NOMO-1 treated with DMSO at 0.1 percent for 48 hours (cell line): ENCODE measurements around the gene TLCD4.
A peak's percentile ranks its signal among the peaks of the same experiment; 100 is the strongest.

Source experiments
- DNase-seq: peaks from one replicate; lab custom pipeline; 2025; ENCODE audit not compliant: unreplicated experiment; lab: John Stamatoyannopoulos, UW

The TLCD4 gene

DNA sequence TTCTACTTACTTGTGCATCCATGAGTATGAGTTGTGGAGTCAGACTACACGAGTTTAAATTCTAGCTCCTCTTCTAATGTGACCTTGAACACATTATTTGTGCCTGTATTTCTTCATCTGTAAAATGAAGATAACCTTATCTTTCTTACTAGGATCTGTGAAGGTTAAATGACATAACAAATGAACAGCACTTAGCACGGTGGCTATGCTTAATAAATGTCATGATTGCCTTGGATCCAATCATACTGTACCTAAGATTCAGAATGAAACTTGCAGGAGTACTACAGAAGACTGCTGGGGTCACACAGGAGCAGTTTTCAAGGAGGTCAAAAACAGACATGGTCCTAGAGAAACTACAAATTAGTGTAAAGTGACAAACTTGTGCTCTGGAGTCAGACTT, 22.2 kb upstream of the TLCD4 start:
- DNase-seq, result no peak

DNA sequence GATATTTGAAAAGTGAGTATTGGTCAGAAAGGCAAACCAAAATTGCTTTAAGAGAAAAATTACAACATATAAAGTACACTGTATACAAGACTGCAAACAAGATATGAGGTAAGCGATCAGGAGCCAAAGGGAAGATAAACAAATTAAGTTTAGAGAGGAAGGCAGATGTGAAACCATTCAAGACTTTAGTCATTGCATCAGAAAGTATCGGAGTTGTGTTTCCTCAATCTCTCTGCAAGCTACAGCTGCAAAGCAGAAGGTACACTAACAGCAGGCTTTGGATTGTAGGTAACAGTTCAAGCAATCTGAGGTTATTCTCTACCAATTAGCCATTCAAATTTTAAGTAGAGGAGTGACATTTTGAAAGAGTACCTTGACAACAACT, 21.3 kb upstream of the TLCD4 start:
- DNase-seq, result peak; percentile 94

DNA sequence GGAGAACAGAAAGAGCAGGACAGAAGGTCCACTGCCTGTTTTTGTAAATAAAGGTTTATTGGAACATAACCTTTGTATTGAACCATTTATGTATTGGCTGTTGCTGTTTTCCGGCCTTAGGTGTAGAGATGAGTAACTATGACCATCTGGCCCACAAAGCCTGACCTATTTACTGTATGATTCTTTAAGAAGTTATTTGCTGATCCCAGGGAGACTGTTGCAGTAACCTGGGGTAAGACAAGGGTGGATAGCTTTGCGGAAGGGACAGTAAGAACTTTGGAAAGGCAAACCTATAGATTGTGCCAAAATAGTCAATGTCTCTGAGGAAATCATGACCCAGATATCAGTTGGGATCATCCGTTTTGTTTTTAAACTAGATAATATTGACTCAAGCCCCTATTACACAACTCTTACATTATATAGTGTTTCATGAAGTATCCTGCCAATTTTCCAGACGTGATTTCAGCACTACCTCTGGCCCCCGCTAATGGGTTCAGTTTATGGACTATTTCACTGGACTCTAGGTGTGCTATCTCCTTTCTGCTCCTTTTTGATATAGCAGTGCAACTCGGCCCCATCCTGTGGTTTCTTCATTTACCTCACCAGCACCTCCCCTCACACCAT, 20.8 kb upstream of the TLCD4 start:
- DNase-seq, result no peak

DNA sequence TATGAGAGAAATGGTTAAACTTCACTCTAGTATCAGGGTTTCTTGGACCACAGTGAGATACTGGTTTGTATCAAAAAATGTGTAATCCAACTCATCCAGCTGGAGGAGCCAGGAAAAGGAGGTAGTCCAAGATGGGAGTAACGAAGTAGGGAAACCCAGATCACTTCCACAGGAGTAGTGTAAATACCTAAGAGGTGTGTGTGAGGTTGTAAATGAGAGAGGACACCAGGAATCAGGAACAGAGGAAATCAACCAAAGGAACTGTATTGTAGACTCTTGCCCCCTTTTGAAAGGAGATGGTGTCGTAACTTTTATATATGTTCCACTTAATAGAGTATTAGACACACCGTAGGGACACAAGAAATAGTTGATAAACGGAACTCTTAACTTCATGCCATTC, 19.7 kb upstream of the TLCD4 start:
- no peak for DNase-seq

DNA sequence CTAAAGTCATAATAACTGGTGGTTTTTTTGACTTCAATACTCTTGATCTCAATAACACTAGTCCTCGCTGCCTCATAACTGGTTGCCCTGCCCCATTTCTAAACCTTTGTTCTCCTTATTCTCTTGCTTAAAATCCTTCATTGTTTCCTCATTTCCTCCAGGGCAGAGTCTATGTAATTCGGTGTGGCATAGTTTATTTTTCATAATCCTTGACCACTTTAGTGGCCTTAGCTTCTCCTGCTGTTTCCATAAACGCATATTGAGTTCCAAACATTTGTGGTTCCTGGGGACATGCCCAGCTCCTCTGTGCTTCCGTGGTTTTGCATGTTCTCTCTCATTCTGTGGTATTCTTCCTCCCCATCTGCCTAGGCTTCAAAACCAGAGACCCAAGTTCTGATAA, 19.0 kb upstream of the TLCD4 start:
- DNase-seq, result peak; percentile 54

DNA sequence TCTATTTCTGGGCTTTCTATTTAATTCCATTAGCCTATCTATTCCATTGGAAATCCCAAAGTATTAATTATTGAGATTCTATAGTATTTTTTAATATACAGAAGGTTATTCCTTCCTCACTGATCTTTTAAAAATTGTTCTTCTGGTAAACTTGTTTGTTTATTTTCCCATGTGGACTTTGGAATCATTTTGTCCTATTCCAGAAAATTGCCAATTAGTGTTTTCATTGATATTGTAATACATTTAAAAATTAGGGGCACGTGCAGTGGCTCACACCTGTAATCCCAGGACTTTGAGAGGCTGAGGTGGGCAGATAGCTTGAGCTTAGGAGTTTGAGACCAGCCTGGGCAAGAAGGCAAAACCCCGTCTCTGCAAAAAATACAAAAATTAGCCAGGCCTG, 8.4 kb upstream of the TLCD4 start:
- DNase-seq, result no peak

DNA sequence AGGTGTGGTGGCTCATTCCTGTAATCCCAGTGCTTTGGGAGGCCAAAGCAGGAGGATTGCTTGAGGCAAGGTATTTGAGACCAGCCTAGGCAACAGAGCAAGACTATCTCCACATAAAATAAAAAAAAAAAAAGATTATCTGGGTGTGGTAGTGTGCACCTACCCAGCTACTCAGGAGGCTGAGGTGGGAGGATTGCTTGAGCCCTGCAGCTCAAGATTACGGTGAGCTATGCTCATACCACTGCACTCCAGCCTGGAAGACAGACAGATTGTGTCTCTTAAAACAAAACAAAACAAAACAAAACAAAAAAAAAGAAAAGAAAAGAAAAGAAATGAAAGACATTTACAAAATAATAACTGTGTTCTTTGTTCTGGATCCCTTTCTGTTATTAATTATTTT, 6.1 kb upstream of the TLCD4 start:
- DNase-seq, result no peak

DNA sequence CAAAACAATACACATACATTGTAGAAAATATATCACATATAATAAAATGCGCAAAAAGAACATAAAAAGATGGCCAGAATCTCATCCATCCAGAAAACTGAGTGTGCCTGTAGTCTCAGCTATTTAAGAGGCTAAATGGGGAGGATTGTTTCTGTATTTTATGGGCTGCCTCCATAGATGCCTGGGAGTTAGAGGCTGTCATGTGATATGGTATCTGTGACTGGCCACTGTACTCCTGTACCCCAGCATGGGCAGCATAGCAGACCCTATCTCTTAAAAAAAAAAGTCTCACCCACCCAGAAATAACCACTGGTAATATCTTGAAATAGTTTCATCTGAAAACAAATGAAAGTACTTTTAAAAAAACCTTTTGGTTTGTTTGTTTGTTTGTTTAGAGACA, 3.5 kb upstream of the TLCD4 start:
- no peak for DNase-seq

DNA sequence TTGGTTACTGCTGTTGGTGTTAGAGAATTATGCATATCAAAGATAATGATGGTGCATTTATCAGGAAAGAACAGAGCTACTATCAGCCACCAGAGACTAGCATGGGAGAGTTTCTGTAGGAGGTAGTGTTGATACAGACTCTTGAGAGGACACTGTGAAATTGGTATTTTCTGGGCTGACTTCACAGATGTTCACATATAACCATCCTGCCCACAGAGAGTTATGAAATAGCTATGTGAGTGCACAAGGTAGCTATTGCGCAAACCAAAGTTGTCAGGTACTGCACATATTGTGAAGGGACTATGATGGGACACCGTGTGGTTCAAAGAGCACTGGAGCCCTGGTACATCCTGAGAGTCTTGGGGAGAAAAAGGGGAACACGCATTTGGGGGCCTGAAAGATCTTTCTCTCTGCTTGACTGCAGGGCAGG, 1.4 kb upstream of the TLCD4 start:
- DNase-seq, result no peak

DNA sequence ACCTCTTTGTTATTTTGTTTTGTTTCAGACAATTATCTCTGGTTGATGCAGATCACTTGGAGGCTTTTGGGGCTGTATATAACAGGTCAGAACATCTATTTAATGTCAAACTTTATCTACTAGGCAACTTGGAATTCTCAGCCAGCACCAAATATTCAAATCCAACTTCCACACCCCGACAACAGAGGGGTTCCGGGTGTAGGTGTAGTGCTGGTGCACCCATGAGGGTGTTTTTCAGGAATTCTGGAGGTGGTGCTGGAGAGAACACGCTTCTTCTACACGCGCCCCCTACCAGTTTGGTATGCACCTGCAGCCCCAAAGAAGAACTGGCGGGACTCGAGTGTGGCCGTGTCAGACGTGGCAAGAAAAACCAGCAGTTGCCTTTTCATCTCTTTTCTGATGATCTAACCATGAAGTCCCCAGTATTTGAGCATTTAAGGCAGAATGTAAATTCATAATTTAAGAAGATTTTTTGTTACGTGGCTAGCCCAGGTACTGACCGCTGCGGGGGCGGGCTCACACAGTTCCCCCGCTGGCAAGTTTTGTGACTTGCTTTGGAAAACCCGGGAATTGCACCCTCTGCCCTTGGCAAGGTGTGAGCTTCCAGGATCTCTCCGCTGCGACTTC, 462 bp upstream of the TLCD4 start:
- peak; percentile 35 for DNase-seq

DNA sequence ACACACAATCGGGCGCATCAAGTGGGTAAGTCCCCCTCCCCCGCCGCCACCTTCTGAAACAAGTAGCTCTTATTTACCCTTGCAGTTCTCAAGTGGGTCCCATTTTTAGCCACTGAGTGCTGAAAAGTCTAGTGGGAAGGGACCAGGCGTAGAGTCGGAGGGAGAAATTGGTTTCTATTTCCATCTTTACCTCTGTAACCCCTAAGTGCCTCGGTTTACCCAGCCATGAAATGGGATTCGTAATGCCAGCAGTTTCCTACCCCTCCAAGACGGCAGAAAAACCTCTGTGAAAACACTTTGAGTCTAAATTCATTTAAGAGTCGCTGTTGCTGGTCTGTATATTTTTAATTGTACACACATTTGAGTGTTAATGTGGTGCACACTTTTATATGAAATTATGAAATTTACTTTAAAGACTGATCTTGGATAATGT, 928 bp downstream of the TLCD4 start:
- DNase-seq, result no peak

DNA sequence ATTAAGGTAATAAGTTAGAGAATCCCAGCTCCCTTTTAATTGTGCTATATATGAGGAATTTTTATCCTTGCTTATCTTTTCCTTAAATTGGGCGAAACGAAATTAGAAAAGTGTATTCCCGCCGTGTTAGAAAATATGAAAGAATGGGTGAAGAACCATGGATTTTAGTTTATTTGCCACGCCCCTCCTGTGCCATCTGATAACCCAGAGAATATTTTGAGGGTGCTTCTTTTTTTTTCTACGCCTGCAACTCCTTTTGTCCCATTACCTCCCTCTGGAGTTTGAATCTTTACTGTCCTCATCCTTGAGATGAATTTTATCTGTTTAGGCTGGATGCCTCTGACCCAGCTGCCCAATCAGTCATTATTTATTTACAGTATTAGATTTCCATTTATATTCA, 1.6 kb downstream of the TLCD4 start:
- DNase-seq, result no peak

DNA sequence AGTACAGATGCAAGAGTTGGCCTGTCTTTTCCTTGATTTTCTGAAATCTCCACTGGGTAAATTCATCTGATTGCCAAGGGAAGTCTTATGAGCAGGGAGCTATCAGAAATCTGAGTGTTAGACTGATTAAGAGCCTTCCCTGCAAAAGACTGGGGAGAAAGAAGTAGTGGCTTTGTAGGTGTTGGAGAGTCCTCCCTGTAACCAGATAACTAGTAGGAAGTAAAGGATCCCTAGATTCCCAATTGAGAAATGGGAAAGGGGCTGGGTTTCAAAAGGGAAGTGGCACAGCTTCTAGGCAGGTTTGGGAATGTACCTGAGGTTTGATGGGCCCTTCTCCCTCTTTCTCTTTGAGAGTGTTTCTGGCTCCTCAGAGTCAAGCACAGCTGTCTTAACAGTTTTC, 2.1 kb downstream of the TLCD4 start:
- DNase-seq, result no peak

DNA sequence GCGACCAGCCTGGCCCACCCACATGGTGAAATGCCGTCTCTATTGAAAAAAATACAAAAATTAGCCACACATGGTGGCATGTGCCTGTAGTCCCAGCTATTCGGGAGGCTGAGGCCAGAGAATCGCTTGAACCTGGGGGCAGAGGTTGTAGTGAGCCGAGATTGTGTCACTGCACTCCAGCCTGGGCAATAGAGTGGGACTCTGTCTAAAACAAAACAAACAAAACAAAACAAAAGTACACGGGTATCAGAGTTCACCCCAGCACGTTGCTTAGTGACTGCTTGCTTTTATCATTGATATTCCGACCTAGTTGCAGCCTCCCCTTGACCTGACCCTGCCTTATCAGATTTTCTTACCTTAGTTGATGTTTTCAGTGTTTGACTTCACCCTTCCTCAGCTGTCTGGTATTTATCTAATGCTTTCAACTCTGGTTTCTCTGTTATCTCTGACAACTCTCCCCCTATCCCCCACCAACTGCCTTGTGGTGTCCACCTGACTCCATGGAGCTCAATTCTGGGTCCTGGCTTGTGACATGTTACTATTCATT, 5.1 kb downstream of the TLCD4 start:
- no peak for DNase-seq

DNA sequence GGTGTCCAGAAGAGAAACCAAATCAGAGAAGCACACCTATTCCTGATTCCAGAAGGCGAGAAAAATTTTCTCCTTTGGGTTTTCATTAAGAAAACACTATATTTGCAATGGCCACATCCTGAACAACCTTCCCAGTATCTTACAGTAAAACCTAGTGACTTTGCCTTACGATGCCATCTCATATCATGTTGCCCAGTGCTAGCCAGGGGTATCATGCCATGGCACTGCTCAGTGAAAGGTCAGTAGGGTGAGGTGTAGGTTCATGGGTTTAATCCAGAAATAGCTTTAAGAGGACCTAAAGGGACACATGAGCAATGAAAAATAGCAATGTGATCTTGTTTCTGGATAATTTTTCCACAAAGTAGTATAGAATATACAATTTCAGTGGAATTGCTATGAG, 7.2 kb downstream of the TLCD4 start:
- no peak for DNase-seq

DNA sequence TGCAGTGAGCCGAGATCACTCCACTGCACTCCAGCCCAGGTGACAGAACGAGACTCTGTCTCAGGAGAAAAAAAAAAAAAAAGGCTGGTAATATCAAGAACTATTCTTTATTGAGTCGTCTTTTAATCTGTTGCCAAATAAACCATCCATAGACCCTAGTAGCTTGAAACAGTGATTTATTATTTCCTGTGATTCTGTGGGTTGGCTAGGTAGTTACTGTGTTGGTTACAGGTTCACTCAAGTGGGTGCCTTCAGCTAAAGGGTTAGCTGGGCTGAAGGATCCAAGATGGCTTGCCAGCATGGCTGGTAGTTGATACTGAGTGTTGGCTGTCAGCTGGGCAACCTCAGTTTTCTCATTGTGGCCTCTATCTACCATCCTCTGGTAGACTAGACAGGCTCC, 9.2 kb downstream of the TLCD4 start:
- DNase-seq, result no peak

DNA sequence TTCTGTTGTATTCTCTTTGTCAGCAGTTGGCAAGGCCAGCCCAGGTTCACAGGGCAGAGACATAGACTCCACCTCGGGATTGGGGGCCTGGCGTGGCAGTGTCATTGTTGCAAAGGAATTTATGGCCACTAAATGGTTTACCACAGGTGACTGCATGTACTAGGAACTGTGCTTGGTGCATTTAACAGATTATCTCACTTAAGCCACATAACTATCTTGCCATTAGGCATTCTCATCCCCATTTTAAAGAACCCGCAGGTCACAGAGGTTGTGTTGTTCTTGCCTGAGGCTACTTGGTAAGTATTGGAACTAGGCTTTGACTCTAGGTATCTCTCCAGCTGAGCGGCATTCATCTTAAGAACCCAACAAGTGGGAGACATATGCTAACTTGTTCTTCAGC, 9.7 kb downstream of the TLCD4 start:
- no peak for DNase-seq

DNA sequence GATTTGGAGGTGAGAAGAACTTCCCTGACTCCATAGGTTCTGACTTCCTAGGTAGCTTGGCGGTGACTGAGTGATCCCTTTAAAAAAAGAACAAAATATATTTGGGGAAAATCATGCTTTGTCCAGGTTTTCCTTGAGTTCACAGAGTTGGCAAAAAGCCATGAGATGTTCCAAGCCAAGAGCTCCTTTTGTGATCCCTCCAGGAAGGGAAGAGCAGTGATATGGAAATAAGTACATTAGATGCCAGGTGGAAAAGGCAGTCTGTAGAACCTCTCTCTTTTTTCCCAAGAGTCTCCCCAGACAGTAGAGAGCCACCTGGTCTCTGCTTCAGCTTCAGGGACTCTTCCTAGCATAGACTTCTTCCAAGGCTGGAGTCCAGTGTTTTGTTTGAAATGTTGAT, 10.2 kb downstream of the TLCD4 start:
- no peak for DNase-seq

DNA sequence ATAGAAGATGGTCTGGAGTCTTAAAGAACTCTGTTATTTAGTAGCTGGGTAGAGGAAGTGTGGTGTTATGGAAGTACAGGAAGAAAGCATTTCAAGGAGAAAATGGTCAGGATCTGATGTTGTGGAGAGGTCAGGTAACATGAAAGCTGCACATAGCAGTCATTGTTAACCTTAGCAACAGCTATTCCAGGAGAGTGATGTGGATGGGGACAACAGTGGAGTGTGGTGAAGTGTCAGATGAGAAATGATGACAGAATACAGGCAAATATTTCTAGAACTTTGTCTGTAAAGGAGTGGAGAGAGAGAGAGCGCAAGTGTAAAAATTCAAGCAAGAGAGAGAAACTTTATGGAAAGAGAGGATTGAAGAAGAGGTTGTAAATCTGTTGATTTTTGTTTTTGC, 15.6 kb downstream of the TLCD4 start:
- no peak for DNase-seq

DNA sequence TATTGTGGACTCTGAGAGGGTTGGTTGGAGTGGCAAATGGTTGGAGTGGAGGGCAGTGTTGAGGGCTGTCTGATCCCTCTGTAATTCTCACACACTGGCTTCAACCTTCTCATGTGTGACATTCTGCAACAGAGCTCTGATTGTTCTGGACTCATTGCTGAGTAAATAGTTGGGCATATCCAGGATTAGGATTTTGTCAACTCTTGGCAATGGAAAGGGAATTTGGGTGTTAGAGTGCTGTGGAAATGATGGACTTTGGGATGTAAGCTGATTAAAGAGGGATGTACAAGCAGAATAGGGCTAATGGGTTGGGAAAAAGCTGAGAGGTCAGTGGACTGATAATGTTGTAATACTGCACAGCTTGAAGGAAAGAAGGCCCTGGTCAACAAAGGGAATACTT, 16.5 kb downstream of the TLCD4 start:
- DNase-seq, result no peak

DNA sequence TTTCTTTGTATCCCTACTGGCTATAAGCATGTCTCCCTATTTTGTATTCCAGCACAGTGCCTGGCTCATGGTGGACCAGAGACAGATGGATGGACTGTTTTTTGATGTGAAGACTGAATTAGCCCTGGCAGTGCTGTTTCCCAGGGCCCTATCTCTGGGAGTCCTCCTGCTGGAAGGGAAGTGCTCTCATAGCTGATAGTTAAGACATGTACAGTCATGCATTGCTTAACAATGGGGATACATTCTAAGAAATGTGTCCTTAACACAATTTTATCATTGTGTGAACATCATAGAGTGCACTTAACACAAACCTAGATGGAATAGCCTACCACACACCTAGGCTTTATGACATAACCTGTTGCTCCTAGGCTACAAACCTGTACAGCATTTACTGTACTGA, 21.1 kb downstream of the TLCD4 start:
- no peak for DNase-seq

DNA sequence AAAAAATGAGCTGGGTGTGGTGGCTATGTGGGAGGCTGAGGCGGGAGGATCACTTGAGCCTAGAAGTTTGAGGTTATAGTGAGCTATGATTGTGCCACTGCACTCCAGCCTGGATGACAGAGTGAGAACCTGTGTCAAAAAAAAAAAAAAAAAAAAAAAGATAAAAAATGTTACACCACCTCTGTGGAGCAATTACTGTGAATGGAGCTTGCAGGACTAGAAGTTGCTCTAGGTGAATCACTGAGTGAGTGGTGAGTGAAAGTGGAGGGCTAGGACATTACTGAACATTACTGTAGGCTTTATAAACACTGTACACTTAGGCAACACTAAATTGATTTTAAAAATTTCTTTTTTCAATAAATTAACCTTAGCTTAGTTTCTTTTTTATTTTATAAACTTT, 21.9 kb downstream of the TLCD4 start:
- DNase-seq, result no peak

DNA sequence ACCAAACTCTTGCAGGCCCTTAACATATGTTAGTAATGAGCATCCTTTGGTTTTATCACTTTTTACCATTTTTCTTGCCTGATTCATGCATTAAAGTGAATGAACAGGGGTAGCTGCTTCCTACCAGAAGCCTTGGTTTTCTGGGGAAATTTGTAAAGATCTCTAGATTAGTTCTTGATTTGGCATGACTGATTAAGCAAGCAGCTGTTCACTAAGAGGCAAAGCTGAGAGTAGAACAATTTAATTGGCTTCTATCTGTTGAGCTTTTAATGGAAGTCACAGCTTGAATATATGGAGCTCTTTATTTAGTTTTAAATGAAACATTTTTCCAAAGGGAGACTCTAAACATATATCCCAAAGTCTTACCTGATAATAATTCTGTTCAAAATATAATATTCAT, 23.6 kb downstream of the TLCD4 start:
- DNase-seq, result no peak
